ENCODE results near the gene PYROXD2. TPM values are rescaled to one million over a fixed set of nuclear protein-coding genes. Genes with fewer than 3 reads are reported as not detected.
A peak's percentile ranks its signal among the peaks of the same experiment; 100 is the strongest.

Gene PYROXD2
- total RNA-seq, 2 experiments from 2014 or later: 4.7 to 5.3 TPM

GRCh38 chr10:98407744-98408241, 7.2 kb downstream of the PYROXD2 start:
- CTCF ChIA-PET: no interaction called here

GRCh38 chr10:98407017-98407743, 7.8 kb downstream of the PYROXD2 start:
- DNase-seq: no peak
- Mint-ChIP-seq H3K4me3 (no peak overlapping the region), H3K4me1 (ENCODE audit: low read depth) (peaks cover 17% of the 10 kb centered on the region), H3K27me3 (no peaks in the 10 kb centered on the region), H3K9me3 (no peaks in the 10 kb centered on the region), H3K36me3 (peaks cover 3% of the 10 kb centered on the region), H3K27ac (no peak overlapping the region)
- intact Hi-C loops (cut with micrococcal nuclease): no loop called here
- CTCF ChIA-PET: interaction anchor here (1.9 kb wide), 1 partner anchor 19 kb away, joined by 8 read pairs; no protein-coding TSS in a partner anchor
- POLR2A ChIA-PET: no interaction called here

More at GRCh38 chr10:98407744-98408241, 7.2 kb downstream of the PYROXD2 start:
- POLR2A ChIA-PET: no interaction called here
- no peak overlapping the region for H3K4me3 Mint-ChIP-seq
- H3K4me1 Mint-ChIP-seq (ENCODE audit: low read depth): peaks cover 20% of the 10 kb centered on the region
- H3K9me3 Mint-ChIP-seq: no peaks in the 10 kb centered on the region
- intact Hi-C loops (cut with micrococcal nuclease): no loop called here
- no peaks in the 10 kb centered on the region for H3K27me3 Mint-ChIP-seq
- H3K27ac Mint-ChIP-seq: no peak overlapping the region
- DNase-seq: no peak
- H3K36me3 Mint-ChIP-seq: peaks cover 3% of the 10 kb centered on the region

- ChIA-PET CTCF (interaction anchor here (0.5 to 1.9 kb wide), 2 partner anchors 20 to 1210 kb away, joined by 3 to 8 read pairs; no protein-coding TSS in a partner anchor), POLR2A (no interaction called here)
- intact Hi-C loops (cut with micrococcal nuclease): no loop called here
- no peaks in the 10 kb centered on the region for H3K27me3 Mint-ChIP-seq
- no peak overlapping the region for H3K4me3 Mint-ChIP-seq
- peaks cover 17% of the 10 kb centered on the region for H3K4me1 Mint-ChIP-seq (ENCODE audit: low read depth)
- no peaks in the 10 kb centered on the region for H3K9me3 Mint-ChIP-seq
- peaks cover 3% of the 10 kb centered on the region for H3K36me3 Mint-ChIP-seq
- DNase-seq: no peak
- H3K27ac Mint-ChIP-seq: no peak overlapping the region
These were observed 9.6 kb downstream of the PYROXD2 start for GRCh38 chr10:98405422-98405821.

- CTCF ChIA-PET: interaction anchor here (0.5 to 1.9 kb wide), 5 partner anchors 9 to 1211 kb away, joined by 3 to 8 read pairs (median 3); no protein-coding TSS in a partner anchor
- DNase-seq: peak; percentile 60
- H3K27ac Mint-ChIP-seq: peak overlapping the region; percentile 67
These were observed 10.2 kb downstream of the PYROXD2 start for GRCh38 chr10:98404571-98405359.

GRCh38 chr10:98403812-98404504, 11.0 kb downstream of the PYROXD2 start:
- Mint-ChIP-seq H3K4me1 (ENCODE audit: low read depth) (peaks cover 17% of the 10 kb centered on the region), H3K4me3 (no peak overlapping the region), H3K27ac (peak overlapping the region; percentile 47), H3K9me3 (no peaks in the 10 kb centered on the region), H3K27me3 (no peaks in the 10 kb centered on the region), H3K36me3 (peaks cover 3% of the 10 kb centered on the region)
- no peak for DNase-seq
- POLR2A ChIA-PET: no interaction called here
- intact Hi-C loops (cut with micrococcal nuclease): loop anchor here (1.0 kb wide), 1 partner anchor 43 kb away; no protein-coding TSS in a partner anchor
- CTCF ChIA-PET: interaction anchor here (0.6 to 1.2 kb wide), 3 partner anchors 9 to 22 kb away, joined by 3 to 4 read pairs (median 3); no protein-coding TSS in a partner anchor

More at GRCh38 chr10:98404571-98405359, 10.2 kb downstream of the PYROXD2 start:
- peaks cover 3% of the 10 kb centered on the region for H3K36me3 Mint-ChIP-seq
- H3K4me3 Mint-ChIP-seq: no peak overlapping the region
- no peaks in the 10 kb centered on the region for H3K27me3 Mint-ChIP-seq
- no peaks in the 10 kb centered on the region for H3K9me3 Mint-ChIP-seq
- peaks cover 17% of the 10 kb centered on the region for H3K4me1 Mint-ChIP-seq (ENCODE audit: low read depth)
- intact Hi-C loops (cut with micrococcal nuclease): loop anchor here (1.0 kb wide), 1 partner anchor 43 kb away; no protein-coding TSS in a partner anchor
- POLR2A ChIA-PET: no interaction called here

GRCh38 chr10:98402931-98403718, 11.9 kb downstream of the PYROXD2 start:
- H3K9me3 Mint-ChIP-seq: no peaks in the 10 kb centered on the region
- peaks cover 17% of the 10 kb centered on the region for H3K4me1 Mint-ChIP-seq (ENCODE audit: low read depth)
- DNase-seq: no peak
- H3K27me3 Mint-ChIP-seq: no peaks in the 10 kb centered on the region
- no peak overlapping the region for H3K27ac Mint-ChIP-seq
- peaks cover 3% of the 10 kb centered on the region for H3K36me3 Mint-ChIP-seq
- intact Hi-C loops (cut with micrococcal nuclease): no loop called here
- H3K4me3 Mint-ChIP-seq: no peak overlapping the region
- CTCF ChIA-PET: no interaction called here
- POLR2A ChIA-PET: no interaction called here

- no peak overlapping the region for H3K27ac Mint-ChIP-seq
- POLR2A ChIA-PET: no interaction called here
- DNase-seq: no peak
These were observed 12.5 kb downstream of the PYROXD2 start for GRCh38 chr10:98402478-98402877.

DNA sequence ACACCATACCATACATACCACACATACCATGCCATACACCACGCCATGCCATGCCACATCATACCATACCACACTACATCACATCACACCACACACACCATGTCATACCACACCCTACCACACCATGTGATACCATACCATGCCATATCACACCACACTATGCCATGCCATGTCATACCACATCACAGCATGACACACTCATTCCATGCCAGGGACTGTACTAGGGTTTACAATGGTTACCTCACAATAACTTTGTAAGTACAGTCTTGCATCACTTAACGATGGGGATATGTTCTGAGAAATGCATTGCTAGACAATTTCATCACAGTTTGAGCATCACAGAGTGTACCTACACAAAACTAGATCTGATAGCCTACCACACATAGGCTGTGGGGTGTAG, 14.5 kb downstream of the PYROXD2 start:
- no peaks in the 10 kb centered on the region for H3K9me3 Mint-ChIP-seq
- no peak overlapping the region for H3K4me3 Mint-ChIP-seq
- no peak overlapping the region for H3K27ac Mint-ChIP-seq
- intact Hi-C loops (cut with micrococcal nuclease): no loop called here
- peaks cover 17% of the 10 kb centered on the region for H3K4me1 Mint-ChIP-seq (ENCODE audit: low read depth)
- POLR2A ChIA-PET: no interaction called here
- peaks cover 5% of the 10 kb centered on the region for H3K36me3 Mint-ChIP-seq
- H3K27me3 Mint-ChIP-seq: no peaks in the 10 kb centered on the region
- CTCF ChIA-PET: interaction anchor here (1.3 to 1.5 kb wide), 2 partner anchors 9 to 355 kb away, joined by 3 read pairs; no protein-coding TSS in a partner anchor
- peak; percentile 36 for DNase-seq

More at GRCh38 chr10:98402478-98402877, 12.5 kb downstream of the PYROXD2 start:
- Mint-ChIP-seq H3K4me3 (no peak overlapping the region), H3K4me1 (ENCODE audit: low read depth) (peaks cover 17% of the 10 kb centered on the region), H3K9me3 (no peaks in the 10 kb centered on the region), H3K27me3 (no peaks in the 10 kb centered on the region), H3K36me3 (peaks cover 3% of the 10 kb centered on the region)
- intact Hi-C loops (cut with micrococcal nuclease): no loop called here
- CTCF ChIA-PET: interaction anchor here (1.5 kb wide), 1 partner anchor 23 kb away, joined by 4 read pairs; no protein-coding TSS in a partner anchor

- Mint-ChIP-seq H3K9me3 (no peaks in the 10 kb centered on the region), H3K27ac (no peak overlapping the region), H3K4me1 (ENCODE audit: low read depth) (peaks cover 13% of the 10 kb centered on the region), H3K27me3 (no peaks in the 10 kb centered on the region), H3K4me3 (no peak overlapping the region), H3K36me3 (peaks cover 5% of the 10 kb centered on the region)
- DNase-seq: no peak
- POLR2A ChIA-PET: no interaction called here
- intact Hi-C loops (cut with micrococcal nuclease): no loop called here
- CTCF ChIA-PET: interaction anchor here (1.3 to 1.5 kb wide), 2 partner anchors 8 to 354 kb away, joined by 3 read pairs; no protein-coding TSS in a partner anchor
These were observed 15.2 kb downstream of the PYROXD2 start for GRCh38 chr10:98399784-98400183.

DNA sequence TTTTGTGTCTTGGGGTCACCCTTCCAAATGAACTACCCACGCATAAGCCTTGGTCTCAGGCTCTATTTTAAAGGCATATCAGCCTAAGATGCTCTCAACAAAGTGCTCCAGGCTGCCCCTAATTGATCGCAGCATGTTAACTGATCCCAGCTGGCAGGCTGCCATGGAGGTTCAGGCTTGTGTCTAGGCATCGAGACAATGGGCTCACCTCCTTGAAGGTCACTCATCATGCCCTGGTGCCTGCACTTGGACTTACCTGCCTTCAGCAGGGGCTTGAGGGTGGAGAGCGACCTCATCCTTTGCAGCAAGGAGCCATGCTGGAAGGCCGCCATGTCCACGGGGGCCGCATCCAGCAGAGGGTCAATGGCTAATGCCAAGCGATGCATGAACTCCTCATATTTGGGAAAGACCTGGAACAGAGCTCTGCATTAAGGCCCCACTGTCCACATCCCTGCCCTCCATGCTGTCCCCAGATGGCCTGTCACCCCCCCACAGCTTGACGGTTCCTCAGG, 17.8 kb downstream of the PYROXD2 start:
- CTCF ChIA-PET: no interaction called here
- intact Hi-C loops (cut with micrococcal nuclease): no loop called here
- no peaks in the 10 kb centered on the region for H3K9me3 Mint-ChIP-seq
- peaks cover 2% of the 10 kb centered on the region for H3K36me3 Mint-ChIP-seq
- H3K27ac Mint-ChIP-seq: no peak overlapping the region
- DNase-seq: no peak
- H3K27me3 Mint-ChIP-seq: no peaks in the 10 kb centered on the region
- H3K4me3 Mint-ChIP-seq: no peak overlapping the region
- POLR2A ChIA-PET: no interaction called here
- H3K4me1 Mint-ChIP-seq (ENCODE audit: low read depth): peaks cover 5% of the 10 kb centered on the region
